ENCODE data around the gene SLC35F3.

Gene SLC35F3

DNA sequence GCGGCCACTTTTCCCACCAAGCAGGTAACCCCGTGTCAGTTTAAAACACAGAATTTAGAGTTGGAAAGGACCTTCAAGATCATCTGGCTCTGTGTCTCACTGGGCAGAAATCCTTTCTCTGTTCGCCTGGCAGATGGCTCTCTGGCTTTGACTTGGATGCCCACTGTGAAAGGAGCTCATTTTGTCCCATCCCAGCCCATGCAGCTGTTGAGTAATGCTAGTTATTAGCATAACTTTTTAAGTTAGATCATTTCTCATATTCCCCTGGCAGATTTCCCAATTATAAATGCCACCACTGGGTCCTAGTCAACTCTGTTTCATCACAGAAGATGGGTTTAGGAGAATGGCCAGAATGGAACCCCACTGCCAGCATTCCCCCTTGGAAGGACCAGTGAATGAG is 55.9 kb downstream of the SLC35F3 start:
- no peak for DNase-seq (ENCODE audit: low read depth)
- no peak overlapping the region for H3K4me3 ChIP-seq (ENCODE audit: low read depth, low read length)
- TF ChIP-seq, protein P1, sequence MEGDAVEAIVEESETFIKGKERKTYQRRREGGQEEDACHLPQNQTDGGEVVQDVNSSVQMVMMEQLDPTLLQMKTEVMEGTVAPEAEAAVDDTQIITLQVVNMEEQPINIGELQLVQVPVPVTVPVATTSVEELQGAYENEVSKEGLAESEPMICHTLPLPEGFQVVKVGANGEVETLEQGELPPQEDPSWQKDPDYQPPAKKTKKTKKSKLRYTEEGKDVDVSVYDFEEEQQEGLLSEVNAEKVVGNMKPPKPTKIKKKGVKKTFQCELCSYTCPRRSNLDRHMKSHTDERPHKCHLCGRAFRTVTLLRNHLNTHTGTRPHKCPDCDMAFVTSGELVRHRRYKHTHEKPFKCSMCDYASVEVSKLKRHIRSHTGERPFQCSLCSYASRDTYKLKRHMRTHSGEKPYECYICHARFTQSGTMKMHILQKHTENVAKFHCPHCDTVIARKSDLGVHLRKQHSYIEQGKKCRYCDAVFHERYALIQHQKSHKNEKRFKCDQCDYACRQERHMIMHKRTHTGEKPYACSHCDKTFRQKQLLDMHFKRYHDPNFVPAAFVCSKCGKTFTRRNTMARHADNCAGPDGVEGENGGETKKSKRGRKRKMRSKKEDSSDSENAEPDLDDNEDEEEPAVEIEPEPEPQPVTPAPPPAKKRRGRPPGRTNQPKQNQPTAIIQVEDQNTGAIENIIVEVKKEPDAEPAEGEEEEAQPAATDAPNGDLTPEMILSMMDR (IDR thresholded peaks at IDR 0.05; ENCODE audit: control insufficient read depth, extremely low read depth, insufficient read depth): no peak

DNA sequence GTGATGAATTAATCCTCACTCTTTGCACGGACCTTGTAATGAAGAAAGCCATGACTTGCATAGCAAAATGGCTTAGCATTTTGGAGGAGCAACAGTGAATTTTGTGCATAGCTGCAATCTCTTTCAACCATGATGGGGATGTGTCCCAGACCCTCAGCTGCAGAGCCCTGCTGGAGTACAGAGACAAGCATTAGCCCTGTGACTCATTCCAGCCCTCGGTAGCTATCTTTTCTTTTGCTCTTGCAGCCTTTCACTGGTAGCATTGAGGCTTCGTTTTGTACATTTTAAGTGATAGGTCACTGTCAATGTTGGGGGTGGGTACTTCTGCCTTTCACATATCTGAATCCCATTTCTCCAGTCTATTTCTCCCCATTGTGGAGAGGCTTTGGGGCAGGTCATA is 58.4 kb downstream of the SLC35F3 start:
- DNase-seq (ENCODE audit: low read depth): no peak
- no peak overlapping the region for H3K4me3 ChIP-seq (ENCODE audit: low read depth, low read length)
- TF ChIP-seq, protein P1 (IDR thresholded peaks at IDR 0.05; ENCODE audit: control insufficient read depth, extremely low read depth, insufficient read depth): no peak

DNA sequence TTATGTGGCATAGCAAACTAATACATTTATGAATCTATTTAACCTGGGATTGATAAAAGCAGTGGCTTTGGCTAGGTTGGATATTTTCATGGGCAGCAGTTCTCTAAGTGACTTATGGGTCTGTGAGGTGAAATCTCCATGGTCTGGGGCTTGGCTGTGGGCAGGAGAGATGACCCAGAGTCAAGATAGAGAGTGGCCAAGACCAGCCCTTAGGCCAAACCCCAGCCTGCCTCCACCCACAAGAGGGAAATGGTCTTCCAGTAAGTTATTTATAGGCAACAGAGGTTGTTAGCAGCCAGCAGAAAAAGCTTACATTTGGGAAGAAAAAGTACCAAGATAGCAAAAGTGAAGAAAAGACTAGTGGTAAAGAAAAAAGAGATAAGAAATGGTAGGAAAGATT is 61.4 kb downstream of the SLC35F3 start:
- TF ChIP-seq, protein P1 (IDR thresholded peaks at IDR 0.05; ENCODE audit: control insufficient read depth, extremely low read depth, insufficient read depth): no peak
- H3K4me3 ChIP-seq (ENCODE audit: low read depth, low read length): no peak overlapping the region
- DNase-seq (ENCODE audit: low read depth): no peak

DNA sequence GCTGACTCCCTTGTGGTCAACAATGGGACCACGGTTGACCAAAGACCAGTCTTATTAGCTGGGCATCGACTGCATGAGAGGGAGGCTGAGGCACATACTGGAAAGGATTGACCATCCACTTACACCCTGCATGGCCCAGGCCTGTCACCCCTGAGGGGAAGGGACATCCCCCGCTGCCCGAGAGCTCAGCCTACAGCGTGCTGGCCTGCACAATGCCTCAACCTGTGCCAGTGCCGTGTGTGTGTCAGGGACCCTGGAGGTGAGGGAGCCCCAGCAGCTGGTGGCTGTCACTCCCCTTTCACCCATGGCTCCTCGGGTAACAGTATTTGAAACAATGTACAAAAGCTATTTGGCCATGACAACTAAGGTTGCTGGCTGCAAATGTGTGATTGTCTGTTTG is 67.3 kb downstream of the SLC35F3 start:
- TF ChIP-seq, protein P1 (IDR thresholded peaks at IDR 0.05; ENCODE audit: control insufficient read depth, extremely low read depth, insufficient read depth): no peak
- no peak for DNase-seq (ENCODE audit: low read depth)
- H3K4me3 ChIP-seq (ENCODE audit: low read depth, low read length): no peak overlapping the region

DNA sequence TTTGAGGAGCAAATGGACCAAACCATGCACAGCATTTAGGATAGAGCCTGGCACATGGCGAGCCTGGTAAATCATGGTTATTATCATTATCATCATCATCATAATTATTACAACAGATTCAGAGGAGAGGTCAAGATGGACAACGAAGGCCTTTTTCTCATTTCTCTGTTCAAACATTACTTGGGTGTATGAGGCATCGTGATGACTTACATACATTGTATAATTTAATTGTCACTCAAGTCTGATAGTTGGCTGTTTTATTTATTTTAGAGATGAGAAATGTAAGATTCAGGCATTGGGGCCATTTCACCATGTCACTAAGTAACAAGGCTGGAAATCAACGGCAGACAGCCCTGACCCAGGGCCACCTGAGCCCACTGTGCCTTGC is 68.1 kb downstream of the SLC35F3 start:
- no peak for DNase-seq (ENCODE audit: low read depth)
- TF ChIP-seq, protein P1 (IDR thresholded peaks at IDR 0.05; ENCODE audit: control insufficient read depth, extremely low read depth, insufficient read depth): no peak
- H3K4me3 ChIP-seq (ENCODE audit: low read depth, low read length): no peak overlapping the region

DNA sequence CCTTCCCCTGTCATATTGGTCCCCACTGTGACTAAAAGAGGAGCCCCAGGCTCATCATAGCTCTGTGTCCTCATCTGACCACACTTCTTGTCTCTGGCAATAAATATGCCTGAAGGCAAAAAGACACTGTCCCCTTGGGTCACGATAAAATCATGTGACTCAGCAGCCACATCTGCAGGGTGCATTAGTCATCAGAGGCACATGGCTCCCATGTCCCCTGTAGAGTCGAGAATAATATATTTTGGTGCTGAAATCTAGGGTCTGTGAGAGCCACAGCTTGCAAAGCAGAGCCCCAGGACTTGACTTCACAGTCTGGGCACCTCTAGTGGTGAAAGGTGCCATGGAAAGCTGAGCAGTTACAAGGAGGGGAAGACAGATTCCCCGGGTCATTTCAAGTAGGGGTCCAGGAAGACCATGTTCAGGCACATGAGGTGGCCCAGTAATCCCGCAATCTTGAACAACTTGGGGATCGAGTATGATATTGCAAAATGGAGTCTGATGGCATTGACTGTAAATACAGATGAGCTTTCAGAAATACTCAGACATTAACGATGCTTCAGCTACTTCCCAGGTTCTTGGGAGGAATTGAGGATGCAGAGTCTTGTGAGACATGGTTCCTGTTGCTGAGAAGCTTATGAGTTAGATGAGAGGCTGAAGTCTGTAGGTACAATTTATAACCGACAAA is 68.6 kb downstream of the SLC35F3 start:
- TF ChIP-seq, protein P1 (IDR thresholded peaks at IDR 0.05; ENCODE audit: control insufficient read depth, extremely low read depth, insufficient read depth): no peak
- no peak overlapping the region for H3K4me3 ChIP-seq (ENCODE audit: low read depth, low read length)
- no peak for DNase-seq (ENCODE audit: low read depth)

DNA sequence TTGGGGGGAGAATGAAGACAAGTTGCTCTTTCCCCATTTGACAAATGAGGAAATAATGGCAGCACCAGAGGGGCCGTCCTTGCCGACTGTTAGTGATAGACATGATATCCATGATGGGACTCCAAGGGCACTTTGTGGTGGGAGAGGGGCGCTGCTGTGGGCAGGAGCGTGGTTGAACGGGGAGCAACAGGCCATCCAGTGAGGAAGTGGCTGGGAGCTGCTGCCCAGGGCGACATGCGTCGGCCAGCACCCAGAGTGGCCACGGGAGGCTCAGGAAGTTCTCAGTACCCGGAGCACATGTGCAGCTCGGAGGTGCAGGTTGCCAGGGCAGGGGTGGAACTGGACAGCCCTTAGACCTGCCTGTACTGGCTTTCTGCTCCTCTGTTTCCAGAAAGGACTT is 71.0 kb downstream of the SLC35F3 start:
- DNase-seq (ENCODE audit: low read depth): no peak
- TF ChIP-seq, protein P1 (IDR thresholded peaks at IDR 0.05; ENCODE audit: control insufficient read depth, extremely low read depth, insufficient read depth): no peak
- no peak overlapping the region for H3K4me3 ChIP-seq (ENCODE audit: low read depth, low read length)

Data from LNCaP clone FGC (cell line).